Measurements from ENCODE around the gene OR5M8.

Gene OR5M8

DNA sequence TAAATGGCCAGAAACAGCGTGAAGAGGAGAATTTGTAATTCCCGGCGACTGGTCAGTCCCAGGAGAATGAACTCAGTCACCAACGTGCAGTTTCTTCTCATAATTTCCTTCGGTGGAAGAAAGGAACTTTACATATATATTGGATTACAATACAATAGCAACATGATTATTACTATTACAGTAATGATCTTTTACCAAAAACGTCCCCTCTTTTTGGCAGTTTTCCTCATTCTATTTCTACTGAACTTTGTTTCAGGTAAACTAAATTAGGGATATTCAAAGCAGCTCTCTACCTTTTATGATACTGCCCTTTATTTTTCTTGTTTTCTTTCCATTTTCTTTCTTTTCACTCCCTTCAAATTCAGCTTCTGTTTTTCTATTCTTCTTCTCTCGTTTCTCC is at the start of gene OR5M8:
Gene OR5M8 (minus strand): TSS at position 101 of the 400 bp plus-strand sequence. CDS start 0 bp downstream, at position 101.
- DNase-seq: no peak

DNA sequence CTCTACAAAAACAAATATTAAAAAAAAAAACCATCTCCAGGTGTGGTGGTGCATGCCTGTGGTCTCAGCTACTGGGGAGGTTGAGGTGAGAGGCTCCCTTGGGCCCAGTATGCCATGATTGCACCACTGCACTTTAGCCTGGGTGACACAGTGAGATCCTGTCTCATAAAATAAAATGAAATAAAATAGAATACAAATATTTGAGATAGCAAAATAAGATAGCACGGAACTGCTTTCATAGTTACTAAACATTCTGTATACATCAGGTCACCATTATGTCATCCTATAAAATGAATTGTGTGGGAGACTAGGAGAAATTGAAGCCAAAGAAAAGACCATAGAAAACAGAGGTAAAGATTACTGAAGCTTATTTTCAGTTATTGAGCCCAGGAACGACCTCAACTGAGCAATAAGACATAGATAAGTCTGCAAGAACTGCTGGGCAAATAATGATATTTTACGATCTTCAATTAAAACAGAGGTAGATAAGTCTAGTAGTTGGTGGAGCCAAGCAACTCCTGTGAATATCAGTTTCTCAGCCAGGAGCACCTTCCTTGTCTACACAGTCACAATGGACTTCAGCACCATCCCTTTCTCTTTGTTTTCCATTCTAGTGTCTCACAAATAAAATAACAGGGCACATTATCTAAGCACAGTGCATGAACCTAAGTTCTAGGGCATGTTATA is 42.0 kb upstream of the OR5M8 start:
- DNase-seq: no peak

DNA sequence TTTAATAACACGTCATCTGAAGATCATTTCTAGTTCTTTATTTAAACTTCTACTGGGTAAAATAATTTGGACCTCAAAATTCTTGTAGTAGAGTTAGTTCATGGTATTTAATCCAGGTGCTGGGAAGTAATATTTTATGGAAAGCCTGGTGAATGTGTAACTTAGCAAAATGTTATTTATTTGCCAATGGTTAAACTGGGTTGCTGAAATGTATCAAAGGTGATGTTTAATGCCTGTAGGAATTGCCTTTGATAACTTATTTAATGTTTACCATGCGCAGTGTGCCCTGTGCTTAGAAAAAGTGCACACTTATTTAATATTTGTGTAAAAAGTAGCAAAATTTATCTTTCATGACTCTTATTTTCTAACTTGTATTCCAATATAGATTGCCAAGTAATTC is 40.7 kb upstream of the OR5M8 start:
- DNase-seq: no peak

DNA sequence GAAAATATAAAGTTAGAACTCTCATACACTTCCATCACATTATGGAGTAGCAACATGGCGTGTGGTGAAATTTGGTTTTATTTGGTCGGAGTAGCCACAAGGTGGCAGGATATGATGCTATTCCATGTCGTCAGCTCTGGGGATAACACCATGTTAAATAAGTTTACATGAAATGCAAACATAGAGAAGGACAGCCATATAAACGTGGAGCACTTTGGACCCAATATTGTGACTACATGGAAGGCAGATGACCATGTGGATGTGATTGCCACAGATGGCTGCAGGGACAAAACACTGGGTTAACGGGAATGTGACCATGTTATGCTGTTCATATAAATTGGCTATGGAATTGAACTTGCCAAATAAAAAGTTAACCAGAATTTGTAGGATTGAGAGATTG is 30.8 kb upstream of the OR5M8 start:
- DNase-seq: no peak

DNA sequence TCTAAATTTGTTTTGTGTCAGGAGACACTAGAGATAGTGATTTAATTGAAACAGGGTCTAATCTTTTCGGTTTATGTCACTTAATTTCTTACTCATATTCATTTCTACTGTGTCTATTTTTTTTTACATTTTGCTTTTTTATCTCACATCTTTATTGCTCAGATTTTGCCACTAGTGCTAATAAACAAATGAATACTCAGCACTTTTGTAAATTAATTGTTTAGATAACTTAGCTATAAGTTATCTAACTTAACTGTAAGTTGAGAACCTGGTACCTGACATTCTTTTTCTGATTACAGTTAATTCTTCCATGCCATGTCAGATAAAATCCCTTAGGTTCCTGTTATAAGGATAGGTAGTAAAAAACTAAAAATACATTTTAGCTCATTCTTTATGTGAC is 22.1 kb upstream of the OR5M8 start:
- no peak for DNase-seq

DNA sequence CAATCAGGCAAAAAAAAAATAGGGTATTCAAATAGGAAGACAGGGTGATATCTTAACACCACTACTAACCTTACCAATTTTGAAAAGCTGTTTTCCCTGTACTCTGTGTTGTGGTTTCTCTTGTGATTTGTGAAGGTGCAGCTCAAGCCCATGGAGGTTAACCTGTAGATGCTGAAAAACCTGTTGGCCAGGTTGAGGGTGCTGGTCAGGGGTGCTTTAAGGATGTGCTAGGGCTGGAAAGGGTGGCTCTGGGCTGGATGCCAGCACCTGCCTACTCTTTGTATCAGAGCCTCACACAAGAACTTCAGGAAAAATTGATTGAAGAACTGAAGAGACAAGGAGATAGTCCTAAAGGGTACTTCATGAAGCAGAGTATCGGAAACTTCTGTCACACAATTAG is 18.3 kb upstream of the OR5M8 start:
- DNase-seq: no peak

DNA sequence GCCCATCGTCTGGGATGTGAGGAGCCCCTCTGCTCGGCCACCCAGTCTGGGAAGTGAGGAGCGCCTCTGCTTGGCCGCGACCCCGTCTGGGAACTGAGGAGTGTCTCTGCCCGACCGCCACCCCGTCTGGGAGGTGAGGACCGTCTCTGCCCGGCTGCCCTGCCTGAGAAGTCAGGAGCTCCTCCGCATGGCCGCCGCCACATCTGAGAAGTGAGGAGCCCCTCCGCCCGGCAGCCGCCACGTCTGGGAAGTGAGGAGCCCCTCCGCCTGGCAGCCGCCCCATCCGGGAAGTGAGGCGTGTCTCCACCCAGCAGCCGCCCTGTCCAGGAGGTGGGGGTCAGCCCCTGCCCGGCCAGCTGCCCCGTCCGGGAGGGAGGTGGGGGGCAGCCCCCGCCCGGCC is 5.8 kb upstream of the OR5M8 start:
- no peak for DNase-seq

DNA sequence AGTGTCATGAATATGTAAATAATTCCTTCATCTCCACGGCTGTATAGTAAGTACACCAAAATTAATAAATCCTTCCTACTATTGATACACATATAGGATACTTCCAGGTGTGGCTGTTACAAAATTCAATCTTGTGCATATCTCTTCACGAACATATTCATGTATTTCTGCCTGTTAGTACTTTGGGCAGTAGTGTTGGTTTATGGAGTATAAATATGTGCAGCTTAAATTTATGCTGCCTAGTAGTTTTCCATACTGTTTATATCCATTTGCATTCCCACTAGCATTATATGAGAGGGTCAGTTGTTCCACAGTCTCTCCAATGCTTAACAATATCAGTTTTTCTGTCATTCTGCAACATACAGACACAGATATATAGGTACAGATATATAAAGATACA is 3.9 kb upstream of the OR5M8 start:
- no peak for DNase-seq

DNA sequence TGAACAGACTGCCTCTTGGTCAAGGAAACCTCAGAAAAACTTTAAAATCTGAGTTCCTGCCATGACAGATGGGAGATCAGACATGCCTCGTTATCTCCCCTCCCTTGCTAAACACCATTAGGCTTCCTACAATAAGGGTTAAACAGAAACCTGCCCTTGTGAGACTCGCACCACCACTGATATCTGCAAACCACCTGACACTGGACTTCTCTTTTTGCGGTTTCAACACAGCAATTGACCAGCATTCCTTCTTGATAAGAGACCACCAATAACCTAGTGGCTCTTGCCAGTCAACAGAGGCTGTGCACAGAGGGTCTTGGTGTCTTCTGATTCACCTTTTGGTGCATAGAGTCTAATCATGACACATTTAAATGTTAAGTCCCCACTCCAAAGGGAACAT is 4.4 kb downstream of the OR5M8 start:
- no peak for DNase-seq

DNA sequence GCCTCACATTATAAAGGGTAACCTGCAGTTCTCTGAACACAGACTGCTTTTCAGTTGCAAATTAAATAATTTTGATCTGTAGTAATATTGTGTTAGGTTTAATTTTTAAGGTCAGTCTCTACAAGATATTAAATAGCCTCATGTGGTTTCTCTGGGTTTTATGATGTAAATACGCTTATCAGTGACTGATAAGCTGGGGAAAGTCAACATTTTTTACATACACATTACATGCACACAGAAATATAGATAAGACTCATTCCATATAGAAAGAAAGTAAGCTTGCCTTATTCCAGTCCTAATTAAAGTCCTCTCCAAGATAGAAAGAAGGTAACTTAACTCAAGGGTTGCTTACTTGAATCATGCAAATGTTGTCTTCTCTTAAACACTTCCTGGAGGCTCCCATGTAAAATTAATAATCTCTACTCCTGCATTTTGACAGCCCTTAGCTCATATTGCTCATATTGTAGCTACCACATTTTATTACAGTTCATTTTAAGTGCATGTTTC is 16.4 kb downstream of the OR5M8 start:
- no peak for DNase-seq

DNA sequence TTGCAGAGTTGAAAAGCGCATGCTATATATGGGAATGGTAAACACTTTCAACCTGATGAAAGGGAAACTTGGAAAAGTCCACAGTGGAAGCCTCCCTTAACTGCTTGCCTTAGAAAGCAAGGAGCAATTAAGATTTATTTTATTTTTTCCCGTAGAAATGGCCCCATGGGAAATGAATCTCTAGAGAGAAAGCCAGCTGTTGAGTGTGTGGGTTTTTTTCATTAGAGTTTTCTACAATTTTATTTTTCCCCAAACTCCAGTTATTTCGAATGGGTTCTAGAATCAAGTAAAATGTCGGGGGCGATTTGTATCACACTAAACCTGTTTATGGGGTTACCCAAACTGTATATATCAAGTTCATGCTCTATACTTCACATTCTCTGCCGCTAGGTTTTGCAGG is 17.9 kb downstream of the OR5M8 start, which contains the start of gene OR5M3:
Gene OR5M3 (minus strand): TSS at position 101 of the 400 bp plus-strand sequence. CDS start 2,855 bp downstream, outside the sequence.
- DNase-seq: no peak

DNA sequence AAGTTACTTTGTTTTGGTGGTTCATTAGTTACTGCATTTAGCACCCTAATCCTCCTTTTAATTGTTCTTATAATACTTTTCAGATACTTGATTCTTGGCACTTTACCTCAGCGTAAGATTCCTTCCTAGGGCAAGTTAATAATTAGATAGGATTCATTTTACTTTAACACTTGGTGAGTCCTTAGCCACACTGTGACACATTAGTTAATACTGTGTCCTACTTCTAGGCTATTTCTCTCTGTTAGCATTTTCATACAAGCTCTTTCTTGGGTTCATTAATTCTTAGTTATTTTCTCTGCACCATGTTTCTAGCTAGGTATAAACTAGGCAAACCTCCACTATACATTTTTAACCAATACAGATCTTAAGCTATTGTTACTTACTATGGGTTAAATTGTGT is 34.1 kb downstream of the OR5M8 start:
- no peak for DNase-seq

DNA sequence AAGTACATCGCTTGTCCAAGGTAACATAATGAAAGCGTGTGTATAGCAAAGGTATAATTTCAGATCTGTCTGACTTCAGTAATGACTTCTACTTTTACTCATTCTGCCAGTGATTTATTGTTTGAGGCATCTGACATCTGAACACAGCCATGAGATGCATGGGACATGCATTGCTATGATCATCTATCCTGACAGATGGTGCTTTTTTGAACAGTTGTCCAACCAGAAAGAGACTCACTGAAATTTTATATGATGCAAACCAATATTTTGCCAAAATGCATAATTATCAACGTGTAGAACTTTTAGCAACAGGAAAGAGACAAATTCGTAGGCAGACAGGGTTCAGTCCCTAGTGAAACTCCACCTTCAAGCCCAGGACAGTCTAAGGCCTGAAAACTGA is 37.6 kb downstream of the OR5M8 start:
- no peak for DNase-seq

Measured in stimulated activated CD4-positive, alpha-beta T cell treated with anti-CD3 and anti-CD28 coated beads, Interleukin-1b, Interleukin-23, amount 100 ng/mL, for 48 hours (primary cell).